Spleen (tissue), 7 donors: ENCODE results near the gene ADAMTS14.

Experiments used
- POLR2A ChIP-seq, 3 donors: fragments of 450-650 bp; IDR thresholded peaks; one replicate each; pipeline ENCODE4 v1.5.1; 2017; ENCODE audit warnings: antibody characterized with exemption in 3 of 3, mild to moderate bottlenecking in 1 of 3
- POLR2AphosphoS5 ChIP-seq, 3 donors: sonication (generic); formaldehyde crosslinking; IDR thresholded peaks; one replicate each; pipeline ENCODE4 v1.5.1; 2017; ENCODE audit warnings: antibody characterized with exemption in 3 of 3
- TF ChIP-seq, protein P1 (sequence below), 11 experiments: fragments of 200-600 bp in 7 of 11; fragments of 450-650 bp in 4 of 11; sonication (generic) in 4 of 11; IDR thresholded peaks in 8 of 11; conservative IDR thresholded peaks in 3 of 11; 1 replicate in 7 of 11; 2 replicates in 4 of 11; pipeline versions ENCODE4 v1.4.0 to v1.8.0; 2016 to 2021; ENCODE audit warnings: antibody characterized with exemption in 11 of 11, inconsistent platforms in 4 of 11, mild to moderate bottlenecking in 1 of 11
- donor health status: DM: no; HTN: no; CAD: no; lungs with moderate emphysema.
- donor health status: DM: no; HTN: no; CAD: no.
- donor health status: DM: no; HTN: no; CAD: no.

DNA sequence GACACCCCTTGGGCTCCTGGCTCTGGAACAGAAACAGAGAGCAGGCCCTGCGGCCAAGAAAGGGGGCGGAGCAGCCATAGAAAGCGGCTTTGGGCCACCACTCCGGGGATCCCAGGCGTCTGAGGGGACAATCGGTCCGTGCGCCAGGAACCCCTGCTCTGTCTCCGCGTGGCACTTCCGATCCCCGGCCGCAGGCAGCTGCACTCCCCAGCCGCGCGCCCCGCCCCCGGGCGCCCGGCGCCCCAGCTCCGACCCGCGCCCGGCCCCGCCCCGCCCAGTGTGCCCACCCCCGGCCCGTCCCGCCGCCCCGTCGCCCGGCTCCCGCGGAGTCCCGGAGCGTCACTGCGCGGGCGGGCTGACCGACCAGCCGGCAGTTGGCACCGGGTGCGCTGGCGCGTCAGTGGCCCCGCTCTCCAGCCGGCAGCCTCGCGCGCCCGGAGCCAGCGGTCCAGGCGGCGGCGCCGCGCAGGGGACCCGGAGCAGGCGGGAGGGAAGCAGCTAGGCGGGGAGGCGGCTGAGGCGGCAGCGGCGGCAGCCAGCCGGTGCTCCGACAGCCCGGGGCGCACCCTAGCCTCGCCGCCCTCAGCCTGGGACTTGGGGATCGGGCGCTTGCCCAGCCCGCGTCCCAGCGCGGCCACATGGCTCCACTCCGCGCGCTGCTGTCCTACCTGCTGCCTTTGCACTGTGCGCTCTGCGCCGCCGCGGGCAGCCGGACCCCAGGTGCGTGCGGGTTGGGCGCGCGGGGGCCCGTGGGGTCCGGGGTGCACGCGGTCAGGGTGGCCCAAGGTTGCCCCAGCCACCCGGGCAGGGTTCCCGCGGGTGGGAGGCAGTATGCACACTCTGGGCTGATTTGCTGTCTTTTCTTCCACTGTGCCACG, at the start of gene ADAMTS14:
- no peak for TF ChIP-seq POLR2A (IDR thresholded peaks at IDR 0.05)
- TF ChIP-seq, protein P1, sequence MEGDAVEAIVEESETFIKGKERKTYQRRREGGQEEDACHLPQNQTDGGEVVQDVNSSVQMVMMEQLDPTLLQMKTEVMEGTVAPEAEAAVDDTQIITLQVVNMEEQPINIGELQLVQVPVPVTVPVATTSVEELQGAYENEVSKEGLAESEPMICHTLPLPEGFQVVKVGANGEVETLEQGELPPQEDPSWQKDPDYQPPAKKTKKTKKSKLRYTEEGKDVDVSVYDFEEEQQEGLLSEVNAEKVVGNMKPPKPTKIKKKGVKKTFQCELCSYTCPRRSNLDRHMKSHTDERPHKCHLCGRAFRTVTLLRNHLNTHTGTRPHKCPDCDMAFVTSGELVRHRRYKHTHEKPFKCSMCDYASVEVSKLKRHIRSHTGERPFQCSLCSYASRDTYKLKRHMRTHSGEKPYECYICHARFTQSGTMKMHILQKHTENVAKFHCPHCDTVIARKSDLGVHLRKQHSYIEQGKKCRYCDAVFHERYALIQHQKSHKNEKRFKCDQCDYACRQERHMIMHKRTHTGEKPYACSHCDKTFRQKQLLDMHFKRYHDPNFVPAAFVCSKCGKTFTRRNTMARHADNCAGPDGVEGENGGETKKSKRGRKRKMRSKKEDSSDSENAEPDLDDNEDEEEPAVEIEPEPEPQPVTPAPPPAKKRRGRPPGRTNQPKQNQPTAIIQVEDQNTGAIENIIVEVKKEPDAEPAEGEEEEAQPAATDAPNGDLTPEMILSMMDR (IDR thresholded peaks at IDR 0.05 in 8 of 11, conservative IDR thresholded peaks at IDR 0.05 in 3 of 11) = no peak
- no peak for TF ChIP-seq POLR2AphosphoS5 (IDR thresholded peaks at IDR 0.05)
